DOHH2 (cell line): Measurements from ENCODE around the gene ENO4.

Experiments used
- EZH2phosphoT487 ChIP-seq: fragments of 200-600 bp; sonication (generic); IDR thresholded peaks from 2 replicates; pipeline ENCODE4 v1.6.1; 2017; ENCODE audit warnings: borderline replicate concordance, mild to moderate bottlenecking, antibody characterized with exemption, low read length, moderate library complexity, mixed read lengths
- TF ChIP-seq, protein P1 (sequence below): fragments of 200-600 bp; sonication (generic); IDR thresholded peaks from one replicate; pipeline ENCODE4 v1.5.1; 2014; ENCODE audit warnings: antibody characterized with exemption, mild to moderate bottlenecking, low read depth, low read length; ENCODE audit not compliant: poor library complexity, severe bottlenecking

DNA sequence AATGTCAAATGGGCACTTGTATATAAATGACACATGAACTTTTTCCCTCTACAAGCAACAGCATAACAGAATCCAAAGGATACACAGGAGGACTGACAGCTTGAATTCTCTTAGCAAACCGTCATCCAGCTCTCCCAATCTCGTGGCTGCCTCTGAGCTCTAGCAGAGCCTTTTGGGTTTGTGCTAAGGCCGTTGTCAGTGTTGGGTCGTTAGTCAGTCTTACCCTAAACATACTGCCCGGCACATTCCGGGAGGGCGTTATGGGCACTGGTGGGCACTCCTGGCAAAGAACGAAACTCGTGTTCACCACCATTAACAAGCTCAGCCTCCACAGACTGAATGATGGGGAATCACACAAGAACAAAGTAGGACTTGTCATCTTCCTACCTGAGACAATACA is 19.6 kb upstream of the ENO4 start:
- TF ChIP-seq, protein P1, sequence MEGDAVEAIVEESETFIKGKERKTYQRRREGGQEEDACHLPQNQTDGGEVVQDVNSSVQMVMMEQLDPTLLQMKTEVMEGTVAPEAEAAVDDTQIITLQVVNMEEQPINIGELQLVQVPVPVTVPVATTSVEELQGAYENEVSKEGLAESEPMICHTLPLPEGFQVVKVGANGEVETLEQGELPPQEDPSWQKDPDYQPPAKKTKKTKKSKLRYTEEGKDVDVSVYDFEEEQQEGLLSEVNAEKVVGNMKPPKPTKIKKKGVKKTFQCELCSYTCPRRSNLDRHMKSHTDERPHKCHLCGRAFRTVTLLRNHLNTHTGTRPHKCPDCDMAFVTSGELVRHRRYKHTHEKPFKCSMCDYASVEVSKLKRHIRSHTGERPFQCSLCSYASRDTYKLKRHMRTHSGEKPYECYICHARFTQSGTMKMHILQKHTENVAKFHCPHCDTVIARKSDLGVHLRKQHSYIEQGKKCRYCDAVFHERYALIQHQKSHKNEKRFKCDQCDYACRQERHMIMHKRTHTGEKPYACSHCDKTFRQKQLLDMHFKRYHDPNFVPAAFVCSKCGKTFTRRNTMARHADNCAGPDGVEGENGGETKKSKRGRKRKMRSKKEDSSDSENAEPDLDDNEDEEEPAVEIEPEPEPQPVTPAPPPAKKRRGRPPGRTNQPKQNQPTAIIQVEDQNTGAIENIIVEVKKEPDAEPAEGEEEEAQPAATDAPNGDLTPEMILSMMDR, result no peak
- TF ChIP-seq EZH2phosphoT487, result no peak
